BLaER1 (cell line): ENCODE data around the gene CIITA.

Experiments
- H3K27ac ChIP-seq: shearing (Covaris generic); formaldehyde crosslinking; 2 replicates; pipeline ENCODE4 v1.8.1; 2022
- H3K27me3 ChIP-seq: shearing (Covaris generic); formaldehyde crosslinking; 2 replicates; pipeline ENCODE4 v1.8.1; 2022
- H3K36me3 ChIP-seq: shearing (Covaris generic); formaldehyde crosslinking; 2 replicates; pipeline ENCODE4 v1.8.1; 2022
- H3K4me1 ChIP-seq: shearing (Covaris generic); formaldehyde crosslinking; 2 replicates; pipeline ENCODE4 v1.8.1; 2022
- H3K4me2 ChIP-seq: shearing (Covaris generic); formaldehyde crosslinking; 2 replicates; pipeline ENCODE4 v1.8.1; 2022
- H3K4me3 ChIP-seq: shearing (Covaris generic); formaldehyde crosslinking; 2 replicates; pipeline ENCODE4 v1.8.1; 2022
- H3K9ac ChIP-seq: shearing (Covaris generic); formaldehyde crosslinking; 2 replicates; pipeline ENCODE4 v1.8.1; 2022
- H3K9me3 ChIP-seq: shearing (Covaris generic); formaldehyde crosslinking; 2 replicates; pipeline ENCODE4 v1.8.1; 2022
- H4K20me1 ChIP-seq: shearing (Covaris generic); formaldehyde crosslinking; 2 replicates; pipeline ENCODE4 v1.8.1; 2022
- Cebpa-rat ChIP-seq: shearing (Covaris generic); IDR thresholded peaks from 2 replicates; pipeline ENCODE4 v1.8.1; 2022

CIITA gene

GRCh38 chr16:10943064-10943353, 66.0 kb downstream of the CIITA start:
- Histone ChIP-seq H3K4me2 (peak overlapping the region; percentile 86), H3K9me3 (no peaks in the 10 kb centered on the region), H3K27me3 (no peaks in the 10 kb centered on the region), H4K20me1 (peaks cover 65% of the 10 kb centered on the region), H3K36me3 (no peaks in the 10 kb centered on the region), H3K4me1 (peaks cover 82% of the 10 kb centered on the region), H3K4me3 (peak overlapping the region; percentile 80), H3K27ac (no peak overlapping the region), H3K9ac (no peak overlapping the region)
- TF ChIP-seq Cebpa-rat, result no peak

DNA sequence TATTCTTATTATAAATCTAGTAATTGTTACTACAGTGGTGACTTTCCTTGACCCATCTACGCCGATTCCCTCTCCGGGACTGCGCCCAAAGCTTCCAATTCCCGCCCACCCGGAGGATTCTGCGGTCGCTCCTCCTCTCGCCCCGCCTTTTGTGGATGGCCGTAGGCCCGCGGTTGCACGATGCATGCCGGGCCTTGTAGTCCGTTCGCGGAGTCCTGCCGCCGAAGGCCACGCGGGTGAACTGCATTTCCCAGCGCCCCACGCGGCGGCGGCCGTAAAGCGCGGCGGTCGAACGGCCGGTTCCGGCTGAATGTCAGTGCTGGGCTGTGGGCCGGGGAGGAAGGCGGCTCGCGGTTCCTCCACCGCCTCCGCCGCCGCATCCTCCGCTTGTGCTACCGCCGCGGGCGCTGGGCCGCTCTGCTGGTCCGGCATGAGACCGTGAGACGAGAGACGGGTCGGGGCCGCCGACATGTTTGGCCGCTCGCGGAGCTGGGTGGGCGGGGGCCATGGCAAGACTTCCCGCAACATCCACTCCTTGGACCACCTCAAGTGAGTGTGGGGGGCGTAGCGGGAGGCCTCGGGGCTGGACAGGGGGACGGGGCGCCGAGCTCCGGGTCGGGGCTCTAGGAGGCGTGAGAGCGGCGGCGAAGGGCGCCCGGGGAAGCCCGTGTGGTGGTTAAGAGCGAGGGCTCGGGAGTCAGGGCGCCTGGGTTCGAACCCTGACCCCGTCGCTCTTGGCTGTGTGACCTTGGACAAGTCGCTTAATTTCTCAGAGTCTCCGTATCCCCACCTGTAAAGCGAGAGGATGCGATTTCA, 67.5 kb downstream of the CIITA start, which contains the start of gene CLEC16A:
Gene CLEC16A (plus strand): TSS at position 316 of the 816 bp plus-strand sequence. CDS start 154 bp downstream, at position 470.
- Histone ChIP-seq H3K4me1 (peaks cover 82% of the 10 kb centered on the region), H3K27me3 (no peaks in the 10 kb centered on the region), H3K9ac (peak within 1 kb of the TSS; percentile 85), H3K4me3 (peak within 1 kb of the TSS; percentile 80), H3K4me2 (peak within 1 kb of the TSS; percentile 86), H3K36me3 (no peaks in the 10 kb centered on the region), H3K9me3 (no peaks in the 10 kb centered on the region), H4K20me1 (peaks cover 63% of the 10 kb centered on the region), H3K27ac (peak within 1 kb of the TSS; percentile 75)
- no peak for TF ChIP-seq Cebpa-rat

DNA sequence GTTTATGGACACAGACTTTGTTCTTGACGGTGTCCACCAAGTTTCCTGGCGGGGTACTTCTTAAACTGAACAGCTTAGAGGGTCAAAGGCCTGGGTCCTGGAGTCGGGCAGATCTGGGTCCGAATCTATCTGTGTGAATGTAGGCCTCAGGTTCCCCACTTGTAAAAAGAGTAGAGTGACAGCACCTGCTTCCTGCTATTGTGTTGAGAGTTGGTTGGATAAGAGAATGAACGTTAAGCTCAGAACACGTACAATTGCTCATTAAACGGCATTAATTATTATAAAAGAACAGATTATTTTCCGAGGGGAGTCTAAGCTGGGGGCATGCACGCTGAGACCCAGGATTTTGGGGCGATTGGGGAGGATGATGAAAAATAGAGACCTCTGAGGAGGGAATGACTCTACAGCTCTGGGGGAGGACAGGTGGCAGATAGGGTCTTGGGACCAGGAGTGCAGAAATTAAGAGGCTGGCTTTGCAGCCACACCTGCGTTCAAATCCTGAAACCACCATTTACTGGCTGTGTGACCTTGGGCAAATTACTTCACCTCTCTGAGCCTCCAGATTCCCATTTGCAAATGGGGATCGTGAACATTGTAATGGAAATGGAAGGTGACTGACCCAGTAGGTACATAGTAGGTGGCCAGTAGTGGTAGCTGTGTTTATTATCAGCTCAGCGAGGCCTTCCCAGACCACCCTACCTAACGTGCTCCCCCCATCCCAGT, 68.2 kb downstream of the CIITA start:
- Histone ChIP-seq H4K20me1 (peaks cover 63% of the 10 kb centered on the region), H3K4me2 (peak overlapping the region; percentile 80), H3K36me3 (no peaks in the 10 kb centered on the region), H3K9me3 (no peaks in the 10 kb centered on the region), H3K27ac (peak overlapping the region; percentile 75), H3K27me3 (no peaks in the 10 kb centered on the region), H3K4me1 (peaks cover 82% of the 10 kb centered on the region), H3K9ac (peak overlapping the region; percentile 85), H3K4me3 (peak overlapping the region; percentile 80)
- no peak for TF ChIP-seq Cebpa-rat

GRCh38 chr16:10946308-10946707, 69.3 kb downstream of the CIITA start:
- Histone ChIP-seq H4K20me1 (peaks cover 63% of the 10 kb centered on the region), H3K4me2 (peak overlapping the region; percentile 80), H3K4me3 (no peak overlapping the region), H3K4me1 (peaks cover 79% of the 10 kb centered on the region), H3K9me3 (no peaks in the 10 kb centered on the region), H3K27ac (no peak overlapping the region), H3K9ac (0 out of 2 replicates have a peak overlapping the region, but pooled peaks have one; percentile 85), H3K36me3 (no peaks in the 10 kb centered on the region), H3K27me3 (no peaks in the 10 kb centered on the region)
- TF ChIP-seq Cebpa-rat, result no peak

- H4K20me1 ChIP-seq, result peaks cover 70% of the 10 kb centered on the region
- no peak overlapping the region for H3K9ac ChIP-seq
- peak overlapping the region; percentile 80 for H3K4me2 ChIP-seq
- no peak overlapping the region for H3K4me3 ChIP-seq
- TF ChIP-seq Cebpa-rat, result no peak
- no peaks in the 10 kb centered on the region for H3K9me3 ChIP-seq
- no peak overlapping the region for H3K27ac ChIP-seq
- H3K27me3 ChIP-seq, result no peaks in the 10 kb centered on the region
- H3K4me1 ChIP-seq, result peaks cover 78% of the 10 kb centered on the region
- no peaks in the 10 kb centered on the region for H3K36me3 ChIP-seq
Measured at GRCh38 chr16:10947211-10947787, 70.3 kb downstream of the CIITA start.

DNA sequence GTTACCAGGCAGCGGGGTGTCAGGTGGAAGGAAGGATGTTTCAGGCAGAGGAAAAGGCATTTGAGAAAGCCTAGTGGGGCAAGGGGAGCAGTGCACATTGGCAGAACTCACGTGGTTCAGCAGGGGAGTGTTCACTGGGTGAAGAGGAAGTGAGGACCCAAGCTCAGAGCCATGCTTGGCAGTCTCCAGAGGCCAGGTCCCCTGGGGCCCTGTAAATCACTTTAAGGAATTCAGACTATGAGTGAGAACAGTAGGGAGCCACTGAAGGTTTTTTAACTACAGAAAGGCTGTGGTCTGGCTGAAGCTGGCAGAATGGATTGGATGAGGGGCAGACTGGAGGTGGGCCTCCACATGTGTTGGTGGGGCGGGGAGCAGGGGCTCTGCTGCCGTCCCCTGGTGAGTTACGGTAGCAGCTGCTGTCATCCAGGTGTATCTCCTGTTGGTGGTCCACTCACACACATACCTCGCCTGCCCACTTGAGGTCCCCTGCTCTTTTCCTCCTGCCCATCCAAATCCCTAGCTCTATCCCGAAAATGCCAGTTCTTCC, 72.5 kb downstream of the CIITA start:
- H3K4me1 ChIP-seq, result peaks cover 83% of the 10 kb centered on the region
- no peaks in the 10 kb centered on the region for H3K9me3 ChIP-seq
- no peak overlapping the region for H3K4me3 ChIP-seq
- peak overlapping the region; percentile 45 for H3K27ac ChIP-seq
- no peak for TF ChIP-seq Cebpa-rat
- H4K20me1 ChIP-seq, result peaks cover 78% of the 10 kb centered on the region
- H3K27me3 ChIP-seq, result no peaks in the 10 kb centered on the region
- peak overlapping the region; percentile 78 for H3K4me2 ChIP-seq
- peak overlapping the region; percentile 54; the same call in 1 of the 2 replicates for H3K9ac ChIP-seq
- no peaks in the 10 kb centered on the region for H3K36me3 ChIP-seq

GRCh38 chr16:10950393-10950792, 73.4 kb downstream of the CIITA start:
- TF ChIP-seq Cebpa-rat, result no peak
- H3K27ac ChIP-seq, result peak overlapping the region; percentile 45; the same call in 1 of the 2 replicates
- no peaks in the 10 kb centered on the region for H3K27me3 ChIP-seq
- H3K36me3 ChIP-seq, result no peaks in the 10 kb centered on the region
- H3K4me1 ChIP-seq, result peaks cover 86% of the 10 kb centered on the region
- peak overlapping the region; percentile 78 for H3K4me2 ChIP-seq
- peaks cover 79% of the 10 kb centered on the region for H4K20me1 ChIP-seq
- no peak overlapping the region for H3K4me3 ChIP-seq
- 0 out of 2 replicates have a peak overlapping the region, but pooled peaks have one; percentile 54 for H3K9ac ChIP-seq
- no peaks in the 10 kb centered on the region for H3K9me3 ChIP-seq

DNA sequence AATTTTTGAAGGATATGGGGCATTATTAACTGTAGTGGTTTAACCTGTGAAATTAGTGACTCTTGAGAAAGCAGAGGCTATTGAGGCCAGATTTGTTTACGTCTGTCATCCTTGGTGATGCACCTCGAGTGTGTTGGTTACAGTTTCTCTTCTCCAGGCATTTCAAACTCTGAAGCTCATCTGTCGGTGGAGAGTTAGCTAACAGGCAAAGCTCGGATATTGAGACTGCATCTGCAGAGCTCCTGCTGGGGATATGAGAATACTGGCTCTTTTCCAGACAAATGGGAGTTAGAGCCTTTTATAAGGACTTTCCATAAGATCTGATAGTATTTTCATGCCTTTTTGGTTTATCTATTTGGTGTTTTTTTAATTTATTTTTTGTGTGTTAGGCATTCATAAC, 74.0 kb downstream of the CIITA start:
- H3K9me3 ChIP-seq, result no peaks in the 10 kb centered on the region
- no peak overlapping the region for H3K27ac ChIP-seq
- H4K20me1 ChIP-seq, result peaks cover 79% of the 10 kb centered on the region
- H3K4me2 ChIP-seq, result no peak overlapping the region
- peaks cover 86% of the 10 kb centered on the region for H3K4me1 ChIP-seq
- no peaks in the 10 kb centered on the region for H3K36me3 ChIP-seq
- TF ChIP-seq Cebpa-rat, result no peak
- H3K27me3 ChIP-seq, result no peaks in the 10 kb centered on the region
- H3K4me3 ChIP-seq, result no peak overlapping the region
- H3K9ac ChIP-seq, result no peak overlapping the region

DNA sequence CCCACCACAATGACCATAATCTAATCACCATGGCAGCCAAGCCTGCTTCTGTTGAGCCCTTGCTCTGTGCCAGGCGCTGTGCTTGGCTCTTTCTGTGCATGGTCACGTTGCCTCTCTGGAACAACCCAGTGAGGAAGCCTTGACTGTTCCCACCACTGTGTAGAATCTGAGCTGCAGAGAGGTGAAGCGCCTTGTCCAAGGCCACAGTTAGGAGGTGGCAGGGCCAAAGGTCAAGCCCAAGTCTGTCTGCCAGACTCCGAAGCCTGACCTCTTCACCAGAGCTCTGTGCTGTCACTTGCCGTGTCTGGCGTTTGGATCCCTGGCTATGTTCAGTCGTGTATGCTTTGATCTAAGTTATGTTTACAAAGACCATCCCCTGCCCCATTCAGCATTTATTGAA, 77.9 kb downstream of the CIITA start:
- Histone ChIP-seq H3K27me3 (no peaks in the 10 kb centered on the region), H3K36me3 (peaks cover 24% of the 10 kb centered on the region), H3K9ac (peak overlapping the region; percentile 51; the same call in 1 of the 2 replicates), H3K4me3 (no peak overlapping the region), H3K4me1 (peaks cover 74% of the 10 kb centered on the region), H3K9me3 (no peaks in the 10 kb centered on the region), H3K4me2 (peak overlapping the region; percentile 75), H4K20me1 (peaks cover 63% of the 10 kb centered on the region), H3K27ac (peak overlapping the region; percentile 51; the same call in 1 of the 2 replicates)
- TF ChIP-seq Cebpa-rat, result no peak
